ENCODE results near the gene DLGAP1. TPM values are rescaled to one million over a fixed set of nuclear protein-coding genes. Genes with fewer than 3 reads are reported as not detected.
"Not testable (repeated sequence)": the region's sequence is repeated elsewhere in the genome, so short reads cannot be mapped to it uniquely, and the experiment has no call there.

DLGAP1 gene
- 1 to 10 TPM; 1.2 to 1.4 (median 1.4) TPM for total RNA-seq

- DNase-seq (ENCODE audit: extremely low spot score), result no peak
- Histone ChIP-seq H3K27me3 (peaks cover 0 to 57% (median 9%) of the 10 kb centered on the region in 4 donors), H3K9me3 (no peaks in the 10 kb centered on the region), H3K27ac (replicated peaks in 1 of 4) (no peak within 1 kb of the TSS), H3K4me3 (peak within 1 kb of the TSS; percentile 42 to 49 (median 43)), H3K36me3 (no peaks in the 10 kb centered on the region), H3K4me1 (peaks cover 4 to 21% (median 18%) of the 10 kb centered on the region in 4 donors)
- intact Hi-C loops (cut with DNase I), result no loop called here
- WGBS, result 2% methylated on average over 26 of the region's 75 CpGs
- TF ChIP-seq EP300 (IDR thresholded peaks at IDR 0.05), result no peak
- TF ChIP-seq CTCF (IDR thresholded peaks at IDR 0.05), result no peak
- TF ChIP-seq POLR2AphosphoS5 (IDR thresholded peaks at IDR 0.05), result no peak
- TF ChIP-seq POLR2A (IDR thresholded peaks at IDR 0.05; ENCODE audit: low read depth), result no peak
These were observed at the start of gene DLGAP1 for GRCh38 chr18:4455113-4455811. Gene DLGAP1, minus strand, starts transcription at chr18:4455307.

GRCh38 chr18:4494703-4495284 is 39.7 kb upstream of the DLGAP1 start:
- intact Hi-C loops (cut with DNase I); H3K4me3 ChIP-seq; H3K27ac ChIP-seq (replicated peaks in 1 of 4); DNase-seq (ENCODE audit: extremely low spot score); H3K4me1 ChIP-seq; H3K27me3 ChIP-seq; H3K36me3 ChIP-seq; H3K9me3 ChIP-seq: not testable (repeated sequence)
- WGBS, result 72% methylated on average over 4 of the region's 4 CpGs

- no peaks in the 10 kb centered on the region for H3K4me1 ChIP-seq
- no peak for TF ChIP-seq POLR2A (IDR thresholded peaks at IDR 0.05; ENCODE audit: low read depth)
- TF ChIP-seq POLR2AphosphoS5 (IDR thresholded peaks at IDR 0.05), result no peak
- no peak for TF ChIP-seq CTCF (IDR thresholded peaks at IDR 0.05)
- no peak for TF ChIP-seq EP300 (IDR thresholded peaks at IDR 0.05)
- H3K27ac ChIP-seq (replicated peaks in 1 of 4), result no peak overlapping the region
- no peaks in the 10 kb centered on the region for H3K27me3 ChIP-seq
- no peak for DNase-seq (ENCODE audit: extremely low spot score)
- no peaks in the 10 kb centered on the region for H3K9me3 ChIP-seq
- H3K4me3 ChIP-seq, result no peak overlapping the region
- WGBS, result 29% methylated on average over 3 of the region's 3 CpGs
- H3K36me3 ChIP-seq, result no peaks in the 10 kb centered on the region
- intact Hi-C loops (cut with DNase I), result no loop called here
These were observed 13.4 kb upstream of the DLGAP1 start for GRCh38 chr18:4468511-4468910.

GRCh38 chr18:4454537-4455112 is 482 bp downstream of the DLGAP1 start:
- Histone ChIP-seq H3K27ac (replicated peaks in 1 of 4) (no peak overlapping the region), H3K9me3 (no peaks in the 10 kb centered on the region), H3K27me3 (peaks cover 0 to 61% (median 9%) of the 10 kb centered on the region in 4 donors), H3K4me1 (peaks cover 4 to 21% (median 18%) of the 10 kb centered on the region in 4 donors), H3K4me3 (peak overlapping the region; percentile 42 to 49 (median 43)), H3K36me3 (no peaks in the 10 kb centered on the region)
- TF ChIP-seq EP300 (IDR thresholded peaks at IDR 0.05) (no peak), POLR2AphosphoS5 (IDR thresholded peaks at IDR 0.05) (no peak), CTCF (IDR thresholded peaks at IDR 0.05) (no peak), POLR2A (IDR thresholded peaks at IDR 0.05; ENCODE audit: low read depth) (no peak)
- no peak for DNase-seq (ENCODE audit: extremely low spot score)
- intact Hi-C loops (cut with DNase I), result no loop called here
- WGBS, result 3% methylated on average over 43 of the region's 65 CpGs

- H3K4me3 ChIP-seq, result peak overlapping the region; percentile 42 to 49 (median 43)
- 1% methylated on average over 30 of the region's 46 CpGs for WGBS
- no peaks in the 10 kb centered on the region for H3K9me3 ChIP-seq
- peaks cover 0 to 65% (median 9%) of the 10 kb centered on the region in 4 donors for H3K27me3 ChIP-seq
- no peak for DNase-seq (ENCODE audit: extremely low spot score)
- intact Hi-C loops (cut with DNase I), result no loop called here
- H3K36me3 ChIP-seq, result no peaks in the 10 kb centered on the region
- no peak for TF ChIP-seq EP300 (IDR thresholded peaks at IDR 0.05)
- no peak for TF ChIP-seq CTCF (IDR thresholded peaks at IDR 0.05)
- H3K27ac ChIP-seq (replicated peaks in 1 of 4), result no peak overlapping the region
- peaks cover 4 to 21% (median 18%) of the 10 kb centered on the region in 4 donors for H3K4me1 ChIP-seq
These were observed 1.1 kb downstream of the DLGAP1 start for GRCh38 chr18:4453874-4454536.
